HG03196 (cell line): ENCODE results near the gene D2HGDH.
"Not testable (repeated sequence)": the region's sequence is repeated elsewhere in the genome, so short reads cannot be mapped to it uniquely, and the experiment has no call there.

Source experiments
- ATAC-seq: cut with Tn5 transposase; IDR thresholded peaks from one replicate; pipeline ENCODE4 v1.9.1; 2021; ENCODE audit not compliant: unreplicated experiment

Gene D2HGDH

GRCh38 chr2:241748468-241749256, 14.2 kb downstream of the D2HGDH start:
- no peak for ATAC-seq

GRCh38 chr2:241750076-241750840, 15.8 kb downstream of the D2HGDH start:
- ATAC-seq = no peak

GRCh38 chr2:241751152-241751551, 16.7 kb downstream of the D2HGDH start:
- no peak for ATAC-seq

DNA sequence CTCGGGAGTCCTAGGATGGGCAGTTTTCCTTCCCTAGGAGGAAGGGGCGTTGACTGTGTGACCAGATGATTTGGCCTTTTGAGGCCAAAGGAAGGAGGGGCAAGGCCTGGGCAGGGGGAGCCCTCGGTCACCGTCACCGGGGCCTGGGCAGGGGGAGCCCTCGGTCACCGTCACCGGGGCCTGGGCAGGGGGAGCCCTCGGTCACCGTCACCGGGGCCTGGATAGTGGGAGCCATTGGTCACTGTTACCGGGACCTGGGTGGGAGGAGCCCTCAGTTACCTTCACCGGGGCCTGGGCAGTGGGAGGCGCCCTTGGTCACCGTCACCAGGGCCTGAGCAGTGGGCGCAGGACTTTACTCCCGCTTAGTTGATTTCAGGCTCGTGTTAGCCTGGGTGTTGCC, 17.3 kb downstream of the D2HGDH start:
- no peak for ATAC-seq

- ATAC-seq = no peak
These were observed 17.8 kb downstream of the D2HGDH start for GRCh38 chr2:241752253-241752652.

DNA sequence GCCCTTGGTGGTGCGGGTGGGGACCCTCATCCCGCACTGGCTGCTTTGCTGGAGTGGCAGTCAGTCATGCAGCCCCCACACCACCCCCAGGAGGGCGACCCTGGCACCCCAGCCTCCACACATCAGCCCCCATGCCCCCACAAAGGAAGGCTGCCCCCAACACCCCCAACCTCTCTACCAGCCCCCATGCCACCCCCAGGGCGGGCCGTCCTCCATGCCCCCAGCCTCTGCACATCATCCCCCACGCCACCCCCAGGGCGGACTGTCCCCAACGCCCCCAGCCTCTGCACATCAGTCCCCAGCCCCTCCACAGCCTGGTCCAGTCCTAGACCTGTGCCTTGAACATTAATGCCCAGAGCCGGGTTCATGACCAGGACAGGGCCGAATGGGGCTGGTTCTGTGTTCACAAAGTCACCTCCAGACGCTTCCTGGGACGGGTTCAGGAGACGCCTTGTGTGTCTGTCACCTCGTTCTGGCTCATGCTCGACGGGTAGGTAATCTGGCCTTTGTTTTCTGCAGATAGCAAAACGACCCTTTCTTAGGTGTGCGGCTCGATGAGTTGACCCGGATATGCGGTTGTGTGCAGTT, 18.4 kb downstream of the D2HGDH start:
- ATAC-seq = no peak

- no peak for ATAC-seq
These were observed 19.1 kb downstream of the D2HGDH start for GRCh38 chr2:241753493-241753892.

- no peak for ATAC-seq
These were observed 19.6 kb downstream of the D2HGDH start for GRCh38 chr2:241754042-241754441.

- no peak for ATAC-seq
These were observed 20.7 kb downstream of the D2HGDH start for GRCh38 chr2:241755166-241755565.

DNA sequence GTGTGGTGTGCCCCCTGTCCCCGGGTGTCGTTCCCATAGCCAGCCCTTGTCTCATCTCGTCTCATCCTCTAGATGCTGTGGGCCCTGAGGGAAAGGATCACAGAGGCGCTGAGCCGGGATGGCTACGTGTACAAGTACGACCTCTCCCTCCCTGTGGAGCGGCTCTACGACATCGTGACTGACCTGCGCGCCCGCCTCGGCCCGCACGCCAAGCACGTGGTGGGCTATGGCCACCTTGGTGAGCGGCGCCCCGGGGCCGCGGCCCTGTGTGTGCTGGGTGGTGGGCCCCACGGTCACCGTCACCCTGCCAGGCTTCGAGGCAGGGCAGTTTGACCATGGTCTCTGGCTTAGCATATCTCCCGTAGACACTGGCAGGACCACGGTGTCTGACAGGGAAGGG, 21.3 kb downstream of the D2HGDH start:
- ATAC-seq = no peak

- no peak for ATAC-seq
These were observed 24.8 kb downstream of the D2HGDH start for GRCh38 chr2:241759067-241759807.

DNA sequence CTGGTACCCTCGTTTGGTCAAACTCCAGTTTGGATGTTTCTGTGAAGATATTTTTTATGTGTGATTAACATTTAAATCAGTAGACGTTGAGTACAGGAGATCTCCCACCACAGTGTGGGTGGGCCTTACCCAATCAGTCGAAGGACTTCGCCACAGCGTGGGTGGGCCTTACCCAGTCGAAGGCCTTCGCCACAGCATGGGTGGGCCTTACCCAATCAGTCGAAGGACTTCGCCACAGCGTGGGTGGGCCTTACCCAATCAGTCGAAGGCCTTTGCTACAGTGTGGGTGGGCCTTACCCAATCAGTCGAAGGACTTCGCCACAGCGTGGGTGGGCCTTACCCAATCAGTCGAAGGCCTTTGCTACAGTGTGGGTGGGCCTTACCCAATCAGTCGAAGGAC, 25.5 kb downstream of the D2HGDH start:
- not testable (repeated sequence) for ATAC-seq

- no peak for ATAC-seq
These were observed 25.9 kb downstream of the D2HGDH start for GRCh38 chr2:241760301-241760771.

- no peak for ATAC-seq
These were observed 28.0 kb downstream of the D2HGDH start for GRCh38 chr2:241762321-241762932.

DNA sequence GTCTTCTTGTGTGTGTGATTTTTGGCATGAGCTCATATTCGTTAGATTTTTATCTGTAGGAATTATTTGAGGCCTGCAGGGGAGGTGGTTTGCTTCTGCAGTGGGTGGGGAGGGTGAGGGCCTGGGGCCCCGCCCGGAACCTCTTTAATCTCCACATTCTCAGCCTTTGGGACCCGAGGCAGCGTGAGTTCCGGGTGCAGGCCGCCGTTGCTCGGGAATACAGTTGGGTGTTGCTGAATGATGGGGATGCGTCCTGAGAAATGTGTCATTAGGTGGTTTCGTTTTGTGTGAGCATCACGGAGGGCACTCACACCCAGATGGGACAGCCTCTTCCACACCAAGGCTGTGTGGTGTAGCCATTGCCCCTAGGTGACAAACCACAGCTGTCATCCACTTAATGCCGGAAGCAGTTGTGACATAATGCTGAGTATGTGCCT, 28.5 kb downstream of the D2HGDH start:
- ATAC-seq = no peak

DNA sequence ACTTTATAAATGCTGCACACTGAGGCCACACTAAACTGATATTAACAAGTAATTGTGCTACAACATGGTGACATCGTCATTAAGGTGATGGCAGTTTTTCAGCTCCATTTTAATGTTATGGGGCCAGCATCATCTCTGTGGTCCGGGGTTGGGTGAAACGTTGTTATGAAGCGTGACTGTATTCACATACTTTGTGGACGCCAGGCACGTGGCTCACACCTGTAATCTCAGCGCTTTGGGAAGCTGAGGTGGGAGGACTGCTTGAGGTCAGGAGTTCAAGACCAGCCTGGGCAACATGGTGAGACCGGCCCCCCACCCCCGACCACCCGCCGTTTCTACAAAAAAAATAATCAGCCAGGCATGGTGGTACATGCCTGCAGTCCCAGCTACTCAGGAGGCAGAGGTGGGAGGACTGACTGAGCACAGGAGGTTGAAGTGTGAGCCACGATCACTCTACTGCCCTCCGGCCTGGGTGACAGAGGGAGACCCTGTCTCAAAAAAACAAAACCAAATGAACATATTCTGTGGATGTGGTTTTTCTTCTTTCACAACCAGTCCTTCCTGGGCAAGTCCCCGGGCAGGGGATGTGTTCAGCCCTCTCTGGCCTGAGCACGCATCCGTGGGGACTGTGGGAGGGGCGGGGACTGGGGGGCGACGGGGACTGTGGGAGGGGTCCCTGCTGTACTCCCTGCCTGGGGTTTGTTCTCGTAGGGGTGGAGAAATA, 29.3 kb downstream of the D2HGDH start:
- no peak for ATAC-seq

- no peak for ATAC-seq
These were observed 30.1 kb downstream of the D2HGDH start for GRCh38 chr2:241764275-241765241.

DNA sequence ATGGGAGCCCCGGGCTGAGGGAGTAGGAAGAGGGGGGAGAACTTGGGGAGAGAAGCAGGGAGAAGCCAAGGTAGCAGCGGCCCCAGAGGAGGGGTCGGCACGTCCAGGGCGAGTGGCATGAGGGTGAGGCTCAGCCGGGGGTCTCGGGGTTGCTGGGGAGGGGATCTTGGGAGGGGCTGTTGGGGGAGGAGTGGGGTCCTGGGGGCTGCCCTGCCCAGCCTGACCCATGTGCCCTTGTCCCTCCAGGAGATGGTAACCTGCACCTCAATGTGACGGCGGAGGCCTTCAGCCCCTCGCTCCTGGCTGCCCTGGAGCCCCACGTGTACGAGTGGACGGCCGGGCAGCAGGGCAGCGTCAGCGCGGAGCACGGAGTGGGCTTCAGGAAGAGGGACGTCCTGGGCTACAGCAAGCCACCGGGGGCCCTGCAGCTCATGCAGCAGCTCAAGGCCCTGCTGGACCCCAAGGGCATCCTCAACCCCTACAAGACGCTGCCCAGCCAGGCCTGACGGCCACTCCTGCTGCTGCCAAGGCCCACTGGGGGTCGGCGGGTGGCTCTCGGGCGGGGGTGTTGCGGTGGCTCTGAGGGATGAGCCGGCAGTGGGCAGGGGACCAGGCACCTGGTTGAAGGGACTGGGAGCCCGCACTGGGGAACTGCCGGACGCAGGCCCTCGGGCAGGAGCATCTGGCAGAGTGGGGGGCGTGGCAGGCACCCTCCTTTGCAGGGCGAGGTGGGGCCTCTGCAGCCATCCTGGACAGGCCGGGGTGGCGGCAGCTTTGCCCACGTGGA, 33.2 kb downstream of the D2HGDH start:
- ATAC-seq = no peak
